Hematopoietic multipotent progenitor cell treated with erythropoietin and hydrocortisone succinate and interleukin-3 and kit ligand, for 15 days (in vitro differentiated cells): ENCODE data around the gene SPRING1.

Source experiments
- DNase-seq: peaks from one replicate; pipeline ENCODE4 v3.0.0-alpha.2; 2015; ENCODE audit warnings: low spot score

Gene SPRING1

DNA sequence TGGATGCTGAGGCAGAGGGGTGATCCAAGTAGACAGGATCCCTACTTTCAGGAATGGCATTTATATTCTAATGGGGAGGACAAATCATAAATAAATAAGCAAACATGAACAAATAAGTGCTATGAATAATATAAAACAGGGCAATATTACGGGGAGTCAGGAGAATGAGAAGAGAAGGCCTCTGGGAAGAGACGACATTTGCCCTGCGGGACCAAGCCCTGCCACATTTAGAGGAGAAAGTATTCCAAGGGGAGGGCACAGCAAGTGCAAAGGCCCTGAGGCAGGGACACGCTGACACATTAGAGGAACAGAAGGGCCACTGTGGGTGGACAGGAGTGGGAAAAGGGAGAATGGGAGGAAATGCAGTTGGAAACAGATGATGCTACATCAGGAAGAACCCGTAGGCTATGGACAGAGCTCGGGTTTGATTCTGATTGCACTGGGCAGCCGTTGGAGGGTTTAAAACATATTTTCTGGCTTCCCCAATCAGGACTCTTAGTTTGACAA lies 1.6 kb upstream of the SPRING1 start:
- DNase-seq, result no peak

DNA sequence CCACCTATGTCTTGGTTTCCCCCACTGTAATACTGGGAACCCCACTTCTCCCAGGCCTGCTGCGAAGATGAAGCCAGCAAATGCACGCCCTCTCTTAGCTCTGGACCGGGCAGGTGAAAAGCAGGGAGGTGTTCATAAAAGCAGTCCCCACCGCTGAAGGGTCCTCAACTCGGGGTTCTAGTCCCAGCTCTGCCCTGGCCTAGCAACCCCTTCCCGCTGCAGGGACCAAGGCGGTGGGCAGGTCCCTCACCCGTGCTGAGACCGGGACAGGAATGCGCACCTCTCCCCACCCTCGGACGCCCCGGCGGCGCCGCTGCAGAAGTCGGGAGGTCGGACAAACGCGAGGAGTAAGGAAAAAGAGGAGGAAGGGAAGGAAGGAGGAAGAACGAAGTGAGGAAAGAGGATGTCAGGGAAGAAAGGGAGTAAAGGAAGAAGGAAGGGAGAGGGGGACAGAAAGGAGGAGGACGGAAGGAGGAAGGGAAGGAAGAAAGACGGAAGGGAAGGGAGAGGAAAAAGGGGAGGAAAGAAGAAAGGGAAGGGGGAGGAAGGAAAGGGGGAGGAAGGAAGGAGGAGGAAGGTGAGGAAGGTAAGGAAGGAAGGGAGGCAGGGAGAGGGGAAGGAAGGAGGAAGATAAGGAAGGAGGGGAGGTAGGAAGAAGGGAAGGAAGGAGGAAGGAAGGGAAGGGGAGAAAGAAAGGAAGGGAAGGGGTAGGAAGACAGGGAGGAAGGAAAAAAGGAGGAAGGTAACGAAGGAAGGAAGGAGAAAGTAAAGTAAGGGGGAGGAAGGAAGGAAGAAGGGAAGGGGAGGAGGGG lies 701 bp downstream of the SPRING1 start:
- DNase-seq, result no peak

DNA sequence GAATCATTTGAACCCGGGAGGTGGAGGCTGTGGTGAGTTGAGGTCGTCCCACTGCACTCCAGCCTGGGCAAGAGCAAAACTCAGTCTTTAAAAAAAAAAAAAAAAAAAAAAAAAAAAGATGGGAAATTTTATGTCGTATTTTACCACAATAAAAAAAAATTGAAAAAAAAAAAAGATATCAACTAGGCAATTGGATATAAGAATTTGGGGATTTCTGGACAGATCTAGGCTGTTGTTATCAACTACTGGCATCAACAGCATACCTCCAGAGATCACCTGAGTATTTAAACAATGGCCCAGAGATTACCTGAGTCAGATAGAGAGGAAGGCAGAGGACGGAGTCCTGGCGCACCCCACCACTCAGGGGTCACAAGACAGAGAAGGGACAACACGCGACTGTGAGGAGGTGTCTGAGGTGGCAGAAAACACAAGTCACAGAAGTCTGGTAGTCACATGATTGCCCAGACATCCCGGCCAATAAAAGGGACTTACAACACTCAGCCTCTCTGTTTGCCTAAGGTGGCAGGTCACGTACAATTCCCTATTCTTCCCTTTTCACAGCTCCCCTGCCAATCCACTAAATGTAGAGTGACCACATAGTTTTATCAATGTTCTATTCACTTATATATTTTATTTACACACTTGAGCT lies 1.8 kb downstream of the SPRING1 start:
- DNase-seq, result no peak

DNA sequence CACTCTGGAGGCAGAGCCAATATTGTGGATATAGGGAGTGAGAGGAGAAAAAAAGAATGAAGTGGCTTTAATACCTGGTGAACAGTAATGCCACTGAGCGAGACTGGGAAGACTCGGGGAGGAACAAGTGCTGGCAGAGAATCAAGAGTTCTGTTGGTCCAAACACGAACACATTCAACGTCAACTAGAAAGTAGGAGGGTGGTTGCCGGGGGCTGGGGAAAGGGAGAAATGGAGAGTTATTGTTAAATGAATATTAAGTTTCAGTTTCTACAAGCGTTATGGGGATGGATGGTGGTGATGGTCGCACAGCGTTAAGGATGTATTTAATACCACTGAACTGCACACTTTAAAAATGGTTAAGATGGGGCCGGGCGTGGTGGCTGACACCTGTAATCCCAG lies 2.8 kb downstream of the SPRING1 start:
- DNase-seq, result no peak

DNA sequence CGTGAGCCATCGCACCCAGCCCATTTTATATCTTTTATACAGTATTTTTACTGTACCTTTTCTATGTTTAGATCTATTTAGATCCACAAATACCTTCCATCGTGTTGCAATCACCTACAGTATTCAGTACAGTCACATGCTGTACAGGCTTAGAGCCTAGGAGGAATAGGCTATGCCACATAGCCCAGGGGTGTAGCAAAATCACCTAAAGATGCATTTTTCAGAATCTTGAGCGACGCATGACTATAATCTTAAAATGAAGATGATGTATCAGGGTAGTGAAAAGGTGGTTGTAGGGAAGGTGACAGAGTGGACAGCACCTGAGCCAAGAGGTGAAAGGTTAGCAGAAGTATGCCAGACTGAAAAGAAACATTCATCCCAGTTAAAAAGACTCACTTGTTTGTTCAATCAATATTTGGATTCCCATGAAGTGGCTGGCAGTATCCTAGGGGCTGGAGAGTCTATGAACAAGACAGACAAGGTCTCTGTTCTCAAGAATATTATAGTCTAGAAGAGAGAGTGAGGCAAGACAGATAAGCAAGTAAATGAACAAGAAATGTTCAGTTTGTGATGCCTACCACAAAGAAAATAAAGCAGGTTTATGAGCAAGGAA lies 3.6 kb downstream of the SPRING1 start:
- no peak for DNase-seq

DNA sequence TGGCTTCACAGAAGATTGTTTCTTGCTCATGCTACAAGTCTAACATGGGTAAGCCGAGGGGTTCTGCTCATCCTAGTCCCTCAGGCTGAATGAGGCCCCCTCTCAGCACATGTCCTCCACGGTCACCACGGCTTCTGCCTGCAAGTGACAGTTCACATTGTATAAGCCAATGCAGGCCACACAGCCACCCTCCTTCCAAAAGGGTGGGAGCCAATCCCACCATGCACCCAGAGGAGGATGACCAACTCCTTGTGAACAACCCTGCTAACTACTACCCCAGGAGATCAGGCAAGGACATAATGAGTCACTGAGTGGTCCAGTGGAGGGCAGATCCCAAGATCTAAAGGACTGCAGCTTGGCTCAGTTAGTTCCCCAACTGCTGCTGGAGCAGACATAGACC lies 6.1 kb downstream of the SPRING1 start:
- no peak for DNase-seq

DNA sequence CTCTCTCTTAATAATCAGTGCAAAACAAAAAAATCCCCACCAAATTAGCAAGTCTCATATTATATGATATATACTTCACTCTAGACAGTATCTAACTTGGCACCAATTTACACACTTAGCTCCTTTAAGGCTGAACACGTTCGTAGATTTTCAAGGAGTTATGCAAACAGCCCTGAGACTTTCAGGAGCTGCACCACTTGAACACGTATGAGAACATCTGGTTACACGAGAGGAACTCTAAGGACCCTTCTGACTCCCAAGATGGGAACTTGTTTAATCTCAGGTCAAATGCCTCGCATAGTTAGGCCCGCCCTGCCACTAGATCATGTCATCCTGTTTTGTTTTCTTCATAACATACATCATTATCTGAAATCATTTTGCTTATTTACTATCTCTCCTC lies 10.0 kb downstream of the SPRING1 start:
- DNase-seq, result no peak

DNA sequence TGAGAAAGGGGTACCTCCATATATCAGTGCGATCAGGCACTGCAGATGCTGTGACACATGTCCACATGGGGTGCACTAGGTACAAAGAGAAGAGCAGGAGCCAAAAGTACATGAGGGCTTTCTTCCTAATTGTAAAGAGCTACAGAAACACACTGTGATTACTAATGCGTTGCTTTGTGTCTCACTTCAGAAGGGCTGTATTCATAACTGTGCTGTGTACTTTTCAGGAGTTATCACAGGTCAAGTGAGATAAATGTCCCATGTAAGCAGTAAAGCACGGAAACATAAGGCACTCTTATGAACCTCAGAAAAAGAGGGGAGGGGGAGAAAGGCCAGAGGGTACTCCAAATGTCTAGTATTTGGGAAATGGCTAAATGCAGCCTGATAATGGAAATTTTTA lies 10.6 kb downstream of the SPRING1 start:
- DNase-seq, result no peak

DNA sequence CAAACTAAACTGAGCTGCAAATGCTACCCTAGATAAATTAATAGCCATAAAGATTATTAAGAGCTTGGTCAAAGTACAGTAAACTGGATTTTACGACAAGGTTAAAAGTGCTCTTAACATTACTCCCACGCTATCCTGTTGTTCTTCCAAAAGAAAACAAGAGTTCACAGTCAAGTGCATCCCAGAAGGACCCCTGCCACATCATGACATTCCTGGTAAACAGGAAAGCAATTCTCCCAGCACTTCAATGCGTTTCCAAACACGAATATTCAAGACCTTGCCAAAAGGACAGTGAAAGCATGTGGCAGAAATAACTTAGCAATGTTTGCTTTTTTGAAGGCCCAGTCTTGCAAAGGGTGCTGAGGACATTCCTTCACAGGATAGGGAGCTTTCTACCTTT lies 11.2 kb downstream of the SPRING1 start:
- DNase-seq, result no peak

DNA sequence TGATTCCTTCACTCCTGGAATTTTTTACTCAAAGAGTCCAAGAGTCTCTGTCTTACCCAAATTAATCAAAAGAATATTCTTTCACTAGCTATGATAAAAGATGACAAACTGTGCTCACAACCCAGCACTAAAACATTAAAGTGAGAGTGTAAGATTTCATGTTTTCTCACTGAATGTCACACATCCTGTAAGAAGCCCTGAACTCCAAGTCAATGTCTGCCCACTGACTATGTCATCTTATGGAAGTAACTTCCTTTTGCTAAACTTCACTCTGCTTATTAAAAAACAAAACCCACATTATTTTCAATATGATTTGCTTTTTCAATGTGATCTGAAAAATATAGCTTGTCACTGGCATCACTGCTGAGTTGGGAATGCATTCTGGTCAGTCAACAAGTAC lies 15.6 kb downstream of the SPRING1 start:
- DNase-seq, result no peak

DNA sequence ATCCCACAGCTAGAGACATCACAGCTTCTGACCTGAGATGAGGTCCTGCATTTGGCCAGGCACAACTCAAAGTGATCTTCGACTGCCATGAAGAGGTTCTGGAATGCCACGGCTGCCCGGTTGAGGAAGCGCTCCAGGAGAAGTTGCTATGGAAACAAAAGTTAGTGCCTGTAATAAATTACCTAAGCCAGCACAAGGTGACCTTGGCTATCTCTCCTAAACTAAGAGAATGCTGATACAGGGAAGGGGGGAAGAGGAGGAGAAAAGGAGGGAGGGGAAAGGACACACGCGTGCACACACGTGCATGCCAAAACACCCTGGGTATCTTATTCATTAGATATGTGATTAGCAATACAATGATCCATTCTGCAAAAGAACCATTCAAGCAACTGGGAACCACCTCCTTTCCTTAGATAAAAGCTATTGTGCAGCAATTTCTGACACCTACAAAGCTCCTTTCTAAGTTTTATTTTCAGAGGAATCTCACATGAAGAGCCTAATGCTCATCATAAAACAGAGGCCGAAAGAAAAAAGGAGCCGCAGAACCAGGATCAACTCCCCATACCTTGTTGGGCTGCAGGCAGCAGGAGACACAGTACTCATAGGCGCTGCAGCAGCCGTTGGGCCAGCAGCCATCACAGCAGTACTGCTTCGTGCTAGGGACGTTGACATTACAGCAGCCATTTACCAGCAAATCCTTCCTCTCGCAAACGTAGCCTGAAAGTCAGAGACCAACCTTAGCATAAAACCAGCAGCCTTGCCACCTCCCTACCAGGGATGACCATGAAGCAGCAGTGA lies 17.9 kb downstream of the SPRING1 start:
- DNase-seq, result no peak

DNA sequence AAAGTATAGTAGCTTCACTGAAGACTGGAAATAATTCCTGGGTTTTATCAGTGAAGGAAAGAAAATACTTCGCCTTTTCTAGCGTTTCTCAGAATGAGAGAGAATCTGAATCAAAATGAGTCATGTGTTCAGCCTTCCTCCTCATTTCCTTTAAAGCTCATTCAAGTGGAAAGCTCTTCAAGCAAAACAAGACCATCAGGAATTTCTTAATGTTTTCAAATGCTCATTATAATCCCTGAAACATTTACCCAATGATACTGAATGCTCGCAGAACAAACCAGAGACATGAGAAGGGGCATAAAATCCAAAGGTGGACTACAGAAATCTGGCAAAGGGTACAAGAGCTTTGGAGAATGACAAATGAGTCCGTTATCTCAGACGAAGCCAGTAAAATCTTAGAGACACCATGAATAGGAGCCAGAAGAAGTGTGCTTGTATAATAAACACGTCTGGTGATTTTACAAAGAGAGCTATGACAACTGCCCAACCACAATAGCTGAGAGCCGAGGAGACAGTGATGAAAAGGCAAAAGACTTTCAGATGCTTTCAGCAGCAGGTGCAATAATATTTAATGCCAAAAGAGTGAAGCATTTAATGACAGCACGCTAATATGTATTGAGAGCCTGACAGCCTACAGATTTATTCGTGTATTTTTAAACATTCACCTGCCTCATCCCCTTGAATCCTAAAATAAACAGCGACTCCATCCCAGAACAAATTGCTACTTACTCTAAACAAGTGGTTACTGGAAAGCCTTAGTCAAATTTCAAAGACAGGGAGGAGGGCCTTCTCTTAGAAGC lies 19.0 kb downstream of the SPRING1 start:
- no peak for DNase-seq

DNA sequence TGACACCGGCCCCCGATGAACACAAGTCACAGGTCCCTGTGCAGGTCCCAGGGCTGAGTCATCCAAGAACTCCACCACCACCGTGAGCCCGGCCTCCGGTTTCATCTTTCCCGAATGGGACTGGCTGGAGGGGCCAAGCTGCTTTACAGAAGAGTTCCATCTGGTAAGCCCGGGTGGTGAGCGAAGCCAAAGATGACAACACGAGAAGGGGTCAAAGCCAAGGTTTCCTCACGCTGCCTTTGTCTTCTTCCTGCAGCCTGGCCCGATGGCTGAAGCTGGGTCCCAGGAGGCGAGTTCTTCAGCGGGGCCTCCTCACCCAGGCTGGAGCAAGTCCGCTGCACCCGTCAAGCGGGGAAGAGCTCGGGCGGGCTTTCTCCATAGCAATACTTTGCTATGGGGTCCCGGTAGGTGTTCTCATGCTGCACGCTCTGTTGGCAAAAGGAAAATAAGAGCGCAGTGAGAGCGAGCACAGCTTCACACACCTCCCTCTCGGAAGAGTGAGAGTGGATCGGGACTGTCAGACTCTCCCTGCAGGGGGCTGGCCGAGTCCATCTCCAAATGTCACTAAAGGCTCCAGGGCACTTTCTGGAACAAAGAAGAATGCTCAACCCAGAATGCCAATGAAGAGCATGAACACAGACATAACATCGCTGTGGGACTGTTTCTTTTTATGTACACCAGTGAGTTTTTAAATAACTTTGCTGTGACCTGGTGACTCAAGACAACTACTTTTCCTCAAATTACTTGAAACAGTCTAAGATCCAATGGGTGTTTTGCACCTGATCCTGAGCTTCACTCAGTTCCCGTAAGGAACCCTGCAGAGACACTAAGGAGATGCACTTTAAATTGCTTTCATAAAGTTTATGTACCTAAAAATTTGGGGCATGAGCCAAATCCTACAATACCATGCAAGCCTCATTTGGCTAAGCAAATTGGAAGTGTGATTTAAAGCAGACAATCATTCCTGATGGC lies 20.1 kb downstream of the SPRING1 start:
- DNase-seq, result no peak

DNA sequence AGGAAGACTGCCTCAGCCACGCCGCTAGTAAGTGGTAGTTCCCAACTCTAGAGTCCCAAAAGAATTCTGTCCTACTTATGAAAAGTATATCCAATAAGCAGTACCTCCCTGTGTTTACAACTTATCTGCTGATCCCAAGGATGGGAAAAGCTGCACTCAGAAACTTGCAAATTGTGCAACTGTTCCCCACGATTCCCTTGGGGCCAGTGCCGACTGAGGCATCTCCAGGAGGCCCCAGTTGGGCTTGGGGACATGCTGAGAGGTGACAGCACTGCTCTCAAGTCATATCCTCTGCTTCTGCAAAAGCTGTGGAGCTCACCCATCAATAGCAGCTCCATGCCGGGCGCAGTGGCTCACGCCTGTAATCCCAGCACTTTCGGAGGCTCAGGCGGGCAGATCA lies 23.7 kb downstream of the SPRING1 start:
- DNase-seq, result no peak

DNA sequence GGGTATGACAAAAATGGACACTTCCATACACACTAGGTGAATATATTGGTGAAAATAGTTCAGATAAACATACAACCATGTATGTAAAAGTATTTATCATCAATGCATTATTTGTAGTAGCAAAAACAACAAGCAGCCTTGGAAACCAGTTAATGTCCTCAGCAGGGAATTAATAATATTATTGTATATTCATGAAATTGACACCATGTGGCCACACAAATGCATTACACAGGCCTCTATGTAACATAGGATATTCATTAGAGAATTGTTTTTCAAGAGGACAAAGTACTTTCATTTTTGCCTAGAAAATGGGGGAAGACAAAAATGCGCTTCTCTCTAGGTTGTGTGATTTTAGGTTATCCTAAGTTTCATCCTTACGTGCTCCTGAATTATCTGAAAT lies 24.3 kb downstream of the SPRING1 start:
- DNase-seq, result no peak

DNA sequence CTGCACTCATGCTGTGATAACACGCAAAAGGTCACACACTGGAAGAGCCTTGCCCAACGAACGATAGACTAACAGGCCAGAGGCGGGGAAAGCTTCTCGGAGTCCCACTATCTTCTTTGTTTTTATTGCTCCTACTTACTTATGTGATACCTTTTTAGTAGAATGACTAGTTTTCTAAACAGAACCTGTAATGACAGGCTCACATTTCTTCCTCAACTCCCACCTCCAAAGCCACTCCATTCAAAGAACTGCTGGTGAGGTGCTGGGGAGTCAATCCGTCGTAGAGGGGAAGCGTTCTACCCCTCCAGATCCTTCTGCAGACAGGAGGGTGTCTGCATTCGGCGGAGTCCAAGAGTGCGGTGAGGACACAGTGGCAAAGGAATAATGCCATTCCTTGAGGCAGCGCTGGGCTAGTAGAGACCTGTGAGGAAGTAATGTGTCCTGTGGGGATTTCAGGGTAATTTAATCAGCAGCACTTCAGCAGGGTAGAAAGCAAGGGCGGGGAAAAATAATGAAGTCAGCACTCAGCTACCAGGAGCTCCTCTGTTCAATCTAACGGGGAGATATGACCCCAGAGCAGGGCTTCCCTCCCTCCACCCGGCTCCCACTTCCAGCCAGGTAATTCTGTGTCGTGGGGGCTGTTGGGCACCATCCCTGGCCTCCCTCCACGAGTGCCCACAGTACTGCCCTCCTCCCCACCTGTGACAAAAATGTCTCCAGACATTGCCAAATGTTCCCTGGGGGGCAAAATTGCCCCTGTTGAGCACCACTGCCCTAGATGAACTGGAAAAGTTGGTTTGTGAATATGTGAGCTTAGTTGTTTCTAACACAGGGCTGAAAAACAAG lies 25.2 kb downstream of the SPRING1 start:
- DNase-seq, result no peak

DNA sequence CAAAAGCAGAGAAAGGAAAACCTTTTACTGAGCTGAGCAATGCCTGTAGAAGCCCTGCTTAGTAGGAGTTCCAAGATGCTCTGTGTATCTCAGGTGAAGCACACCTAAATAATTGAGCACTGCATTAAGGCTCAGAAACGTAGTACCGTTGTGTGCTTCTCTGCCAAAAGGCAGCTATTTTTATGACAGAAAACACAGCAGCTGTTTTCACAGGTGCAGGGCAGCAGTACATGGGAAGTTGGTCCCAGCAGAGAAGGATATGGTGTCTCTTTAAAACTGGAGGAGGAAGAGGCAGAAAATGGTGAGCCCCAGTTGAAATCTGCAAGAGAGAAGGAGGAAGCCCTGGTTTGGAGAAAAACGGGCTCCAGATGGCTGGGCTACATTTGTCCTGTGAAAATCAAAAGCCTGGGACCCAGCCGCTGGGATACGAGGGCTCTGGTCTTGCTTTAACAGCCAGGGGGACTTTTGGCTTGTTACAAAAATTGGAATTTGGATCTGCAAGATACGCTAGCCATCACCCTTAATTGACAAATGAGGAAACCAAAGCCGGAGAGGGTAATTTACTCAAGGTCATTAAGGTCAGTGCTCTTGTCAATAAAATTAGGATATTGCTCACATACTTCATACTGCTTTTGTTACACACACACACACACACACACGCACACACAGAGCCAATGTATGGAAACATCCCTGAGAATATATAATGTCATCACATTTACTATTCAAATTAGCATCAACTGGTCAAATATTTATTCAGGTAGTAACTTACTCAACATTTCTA lies 27.3 kb downstream of the SPRING1 start:
- DNase-seq, result no peak

DNA sequence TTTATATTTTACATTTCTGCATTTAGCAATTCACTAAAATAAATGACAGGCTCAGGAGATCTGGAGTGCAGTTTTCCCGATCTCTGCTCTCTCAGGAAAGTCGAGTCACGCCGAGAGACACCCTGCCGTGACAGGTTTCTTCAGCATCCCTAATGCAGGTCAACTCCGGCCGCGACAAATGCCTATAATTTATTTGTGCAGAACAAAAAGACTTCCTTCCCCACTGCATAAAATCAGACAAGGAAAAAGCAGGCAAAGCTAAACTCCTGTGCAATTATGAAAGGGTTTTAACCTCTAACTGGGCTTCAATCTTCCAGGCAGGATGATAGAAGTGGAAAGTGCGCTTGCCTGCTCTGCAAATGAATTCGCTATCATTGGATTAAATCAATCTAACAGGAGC lies 28.1 kb downstream of the SPRING1 start:
- no peak for DNase-seq
